Measurements from ENCODE around the gene PTP4A2. TPM values are rescaled to one million over a fixed set of nuclear protein-coding genes. Genes with fewer than 3 reads are reported as not detected.

The PTP4A2 gene
- total and polyA plus RNA-seq, 2 of the 8 experiments (the other 6 are each of a cell fraction or from before 2014, with no cell fraction given) = 87.4 to 214 TPM

GRCh38 chr1:31886866-31887265, 51.3 kb downstream of the PTP4A2 start:
- Histone ChIP-seq H2BK5ac (ENCODE audit: low read depth, low read length) (no peak overlapping the region), H3K23ac (ENCODE audit: insufficient read length) (no peak overlapping the region), H3K4me2 (ENCODE audit: insufficient read depth in 1 of 2, low read depth in 2 of 2, low read length in 2 of 2) (no peak overlapping the region), H2AFZ (ENCODE audit: low read length) (no peak overlapping the region), H3K79me1 (ENCODE audit: low read depth, low read length) (no peaks in the 10 kb centered on the region), H3K27ac (ENCODE audit: low read depth, low read length) (no peak overlapping the region), H4K5ac (ENCODE audit: insufficient read length, low read depth, low read length) (no peak overlapping the region), H2BK12ac (ENCODE audit: low read depth, low read length) (no peak overlapping the region), H2BK20ac (ENCODE audit: low read length) (no peak overlapping the region), H3K14ac (ENCODE audit: insufficient read length) (no peak overlapping the region), H3K9me3 (ENCODE audit: insufficient read depth in 2 of 2, low read depth in 1 of 2, low read length in 1 of 2) (no peaks in the 10 kb centered on the region), H4K20me1 (replicated peaks in 1 of 2; ENCODE audit: control insufficient read depth in 1 of 2, insufficient read depth in 2 of 2, low read length in 2 of 2) (no peaks in the 10 kb centered on the region), H4K91ac (replicated peaks; ENCODE audit: insufficient read length, low read length) (no peak overlapping the region), H3K4ac (replicated peaks; ENCODE audit: insufficient read length, low read depth, low read length) (no peak overlapping the region), H3K36me3 (ENCODE audit: control insufficient read depth in 2 of 4, insufficient read depth in 4 of 4, low read length in 3 of 4) (no peaks in the 10 kb centered on the region), H3K18ac (ENCODE audit: extremely low read depth, low read length) (no peak overlapping the region), H2AK5ac (ENCODE audit: low read depth, low read length) (no peak overlapping the region), H2BK120ac (replicated peaks; ENCODE audit: low read depth, low read length) (no peak overlapping the region), H3K9ac (replicated peaks in 1 of 4; ENCODE audit: extremely low read depth in 1 of 4, low read depth in 3 of 4, low read length in 3 of 4) (no peak overlapping the region), H3K23me2 (ENCODE audit: low read depth, low read length) (no peaks in the 10 kb centered on the region; the same call in 1 of the 2 replicates), H4K8ac (ENCODE audit: extremely low read depth, insufficient read depth, low read length) (no peak overlapping the region), H3K27me3 (replicated peaks in 1 of 4; ENCODE audit: control insufficient read depth in 3 of 4, extremely low read depth in 1 of 4, insufficient read depth in 3 of 4, low read length in 3 of 4) (no peaks in the 10 kb centered on the region), H3K4me1 (replicated peaks in 1 of 4; ENCODE audit: control insufficient read depth in 3 of 4, insufficient read depth in 4 of 4, low read length in 3 of 4) (peaks cover 0 to 3% (median 0%) of the 10 kb centered on the region in 4 experiments; a peak in 1 of 7 replicates), H3K79me2 (ENCODE audit: control insufficient read depth in 1 of 2, insufficient read depth in 2 of 2, low read length in 2 of 2) (no peaks in the 10 kb centered on the region), H2BK15ac (ENCODE audit: low read length) (no peak overlapping the region), H3K4me3 (ENCODE audit: extremely low read depth in 1 of 4, insufficient read depth in 2 of 4, low read depth in 3 of 4, low read length in 4 of 4) (no peak overlapping the region), H3K56ac (replicated peaks; ENCODE audit: insufficient read length, low read depth, low read length) (no peak overlapping the region)
- 90% methylated on average over 3 of the region's 3 CpGs; no CpG with 5 or more reads in 1 of the 2 experiments for WGBS, 2 experiments (ENCODE audit: extremely low coverage in 1 of 2, insufficient coverage in 1 of 2, insufficient read length in 1 of 2, insufficient replicate concordance in 2 of 2, low coverage in 1 of 2, low lambda C conversion rate in 2 of 2, missing lambda C conversion rate in 1 of 2)
- POLR2A ChIA-PET (ENCODE audit: partially characterized antibody) = no interaction called here
- FAIRE-seq = no peak
- DNase-seq (ENCODE audit: low read depth in 1 of 2, low spot score in 2 of 2) = no peak
- CTCF ChIA-PET (ENCODE audit: partially characterized antibody) = interaction anchor here (0.9 to 1.0 kb wide), 2 partner anchors 9 to 15 kb away, joined by 3 read pairs; no protein-coding TSS in a partner anchor
- TF ChIP-seq SP2 (IDR thresholded peaks at IDR 0.05; ENCODE audit: low read length) = no peak
- TF ChIP-seq RBBP5 (IDR thresholded peaks at IDR 0.05; ENCODE audit: borderline replicate concordance, low read depth, low read length) = no peak
